Endothelial cell of umbilical vein (primary cell): ENCODE measurements around the gene LRRD1. TPM values are rescaled to one million over a fixed set of nuclear protein-coding genes. Genes with fewer than 3 reads are reported as not detected.
A peak's percentile ranks its signal among the peaks of the same experiment; 100 is the strongest.

Source experiments
- BruUV-seq: library from RNA; stranded (reverse); fragments of 400-500 nt; replicated peaks from 2 replicates; lab custom pipeline; 2021; lab: Mats Ljungman, UMichigan
- CTCF ChIA-PET: fragments of 300-600, 350-600 bp; sonication (Branson Sonifier 250); formaldehyde crosslinking; loops from one replicate; lab custom pipeline; 2021; ENCODE audit warnings: antibody characterized with exemption, inconsistent platforms; lab: Charles Lee
- POLR2A ChIA-PET: fragments of 300-600, 350-600 bp; sonication (Branson Sonifier 250); formaldehyde crosslinking; loops from one replicate; lab custom pipeline; 2021; ENCODE audit warnings: antibody characterized with exemption, inconsistent platforms; lab: Charles Lee
- DNase-seq: peaks from one replicate; pipeline ENCODE4 v3.0.0-alpha.2; 2011; ENCODE audit warnings: low read depth, low spot score
- FAIRE-seq: peaks from 2 replicates; lab custom pipeline; 2011; peaks lifted over from hg19 to GRCh38; lab: Jason Lieb, UNC
- H2AFZ ChIP-seq: 2 replicates; pipeline ENCODE4 v1.6.0; 2012; ENCODE audit warnings: low read depth, low read length, control low read depth, inconsistent platforms
- H3K27ac ChIP-seq: 2 replicates; pipeline ENCODE4 v1.5.1; 2011; ENCODE audit warnings: low read depth, mild to moderate bottlenecking, control low read depth, low read length, moderate library complexity; ENCODE audit not compliant: insufficient read depth
- H3K27me3 ChIP-seq, 2 experiments: 2 replicates each; pipeline versions ENCODE4 v1.6.0 to v1.6.1; 2011; ENCODE audit warnings: low read length in 2 of 2, mixed read lengths in 1 of 2; ENCODE audit not compliant: control insufficient read depth in 2 of 2, insufficient read depth in 2 of 2
- H3K36me3 ChIP-seq, 2 experiments: 2 replicates in 1 of 2; 3 replicates in 1 of 2; pipeline ENCODE4 v1.5.1; 2011; ENCODE audit warnings: low read length in 2 of 2, mild to moderate bottlenecking in 1 of 2, moderate library complexity in 1 of 2; ENCODE audit not compliant: control insufficient read depth in 2 of 2, insufficient read depth in 2 of 2; ENCODE audit errors: extremely low read depth in 1 of 2
- H3K4me1 ChIP-seq: 3 replicates; pipeline ENCODE4 v1.5.1; 2011; ENCODE audit warnings: mild to moderate bottlenecking, low read length; ENCODE audit not compliant: control insufficient read depth, insufficient read depth; ENCODE audit errors: extremely low read depth
- H3K4me2 ChIP-seq: 2 replicates; pipeline ENCODE4 v1.6.1; 2011; ENCODE audit warnings: low read length, control low read depth, mixed read lengths; ENCODE audit not compliant: insufficient read depth
- H3K4me3 ChIP-seq, 3 experiments: fragments of 200-600 bp in 1 of 3; sonication (generic), shearing (Covaris generic) in 1 of 3; replicated peaks in 1 of 3; 2 replicates each; pipeline ENCODE4 v1.5.1; 2011 to 2016; ENCODE audit warnings: control low read depth in 3 of 3, low read length in 3 of 3, mild to moderate bottlenecking in 2 of 3, inconsistent platforms in 1 of 3, low read depth in 1 of 3, moderate library complexity in 1 of 3; ENCODE audit not compliant: insufficient read depth in 1 of 3
- H3K79me2 ChIP-seq: 2 replicates; pipeline ENCODE4 v1.6.0; 2012; ENCODE audit warnings: low read length, inconsistent platforms; ENCODE audit not compliant: control insufficient read depth, insufficient read depth
- H3K9ac ChIP-seq: replicated peaks from 2 replicates; pipeline ENCODE3; 2011; ENCODE audit warnings: low read length, control low read depth; ENCODE audit not compliant: insufficient read depth; ENCODE audit errors: extremely low read depth
- H3K9me1 ChIP-seq: replicated peaks from 3 replicates; pipeline ENCODE4 v1.6.0; 2011; ENCODE audit warnings: mild to moderate bottlenecking, low read length; ENCODE audit not compliant: control insufficient read depth, insufficient read depth; ENCODE audit errors: extremely low read depth
- H3K9me3 ChIP-seq: replicated peaks from 2 replicates; pipeline ENCODE4 v1.5.1; 2012; ENCODE audit warnings: low read length, inconsistent platforms; ENCODE audit not compliant: control insufficient read depth, insufficient read depth
- H4K20me1 ChIP-seq: replicated peaks from 2 replicates; pipeline ENCODE3; 2011; ENCODE audit warnings: mild to moderate bottlenecking, low read length; ENCODE audit not compliant: control insufficient read depth, insufficient read depth; ENCODE audit errors: extremely low read depth
- CTCF ChIP-seq, 2 donors: IDR thresholded peaks; 1 replicate in 1 of 2; 2 replicates in 1 of 2; pipeline ENCODE4 v1.5.1; 2011; ENCODE audit warnings: low read length in 2 of 2, mild to moderate bottlenecking in 2 of 2, moderate library complexity in 2 of 2, control low read depth in 1 of 2, inconsistent platforms in 1 of 2, low read depth in 1 of 2; ENCODE audit not compliant: insufficient read depth in 1 of 2; ENCODE audit errors: extremely low read depth in 1 of 2
- EZH2 ChIP-seq: IDR thresholded peaks from 2 replicates; pipeline ENCODE4 v1.6.1; 2012; ENCODE audit warnings: borderline replicate concordance, low read depth, mild to moderate bottlenecking, moderate library complexity, low read length, inconsistent platforms; ENCODE audit not compliant: severe bottlenecking
- GATA2 ChIP-seq: IDR thresholded peaks from 2 replicates; pipeline ENCODE4 v1.7.0; 2011; ENCODE audit warnings: low read depth, mild to moderate bottlenecking, moderate library complexity, mixed read lengths, low read length; ENCODE audit not compliant: insufficient read length, insufficient read depth
- MAX ChIP-seq: IDR thresholded peaks from 2 replicates; pipeline ENCODE4 v1.6.1; 2011; ENCODE audit not compliant: insufficient read depth, insufficient read length
- POLR2A ChIP-seq: IDR thresholded peaks from 2 replicates; pipeline ENCODE4 v1.6.1; 2012; ENCODE audit warnings: low read depth, mild to moderate bottlenecking, control low read depth, low read length
- POLR2AphosphoS5 ChIP-seq: IDR thresholded peaks from 2 replicates; pipeline ENCODE4 v1.6.1; 2012; ENCODE audit warnings: low read depth, mild to moderate bottlenecking, control low read depth, low read length, moderate library complexity; ENCODE audit not compliant: insufficient read depth
- dilution Hi-C: fragments of 300-500 bp; cut with MboI; formaldehyde crosslinking; loops from one replicate; pipeline ENCODE4 v1.15.0; 2019; ENCODE audit warnings: low sequenced_read_pairs; ENCODE audit not compliant: extremely low pct_ligation_motif_present
- intact Hi-C: fragments of 100-400 bp; cut with micrococcal nuclease; formaldehyde crosslinking; loops from one replicate; pipeline ENCODE4 v1.10.0; 2022
- polyA plus RNA-seq, 4 experiments: library from polyadenylated mRNA; depleted of rRNA in 3 of 4; stranded (reverse) in 3 of 4; unstranded in 1 of 4; fragments of >200 nt; gene quantifications; 2 replicates each; pipeline versions ENCODE4 v1.2.1 to v1.2.3, GENCODE V29; 2011 to 2012; ENCODE audit warnings: missing spikeins in 1 of 4
- total RNA-seq: library from RNA; stranded (reverse); gene quantifications from 2 replicates; pipeline ENCODE4 v1.2.3, GENCODE V29; 2021

Gene LRRD1
- total and polyA plus RNA-seq, 2 donors (not counting 3 experiments of a cell fraction or from before 2014, with no cell fraction given): 0.03 to 0.46 TPM

- Histone ChIP-seq H3K27ac (no peak overlapping the region), H2AFZ (no peak overlapping the region), H3K4me1 (peaks cover 18% of the 10 kb centered on the region), H3K36me3 (peaks cover 0 to 21% of the 10 kb centered on the region in 2 experiments), H3K9me1 (peaks cover 3% of the 10 kb centered on the region), H4K20me1 (no peaks in the 10 kb centered on the region), H3K9ac (no peak overlapping the region), H3K4me3 (no peak overlapping the region), H3K9me3 (no peaks in the 10 kb centered on the region), H3K79me2 (peaks cover 62% of the 10 kb centered on the region), H3K4me2 (peak overlapping the region; percentile 21), H3K27me3 (no peaks in the 10 kb centered on the region)
- no peak for DNase-seq
- no TSS peak for BruUV-seq
- dilution Hi-C loops: no loop called here
- CTCF ChIA-PET: interaction anchor here (0.6 kb wide), 1 partner anchor 316 kb away, joined by 3 read pairs; the partner anchor contains the start of gene GATAD1
- no peak for TF ChIP-seq MAX
- no peak for TF ChIP-seq CTCF (IDR thresholded peaks at IDR 0.05; ENCODE audit: extremely low read depth in 1 of 2, insufficient read depth in 1 of 2, low read depth in 1 of 2, low read length in 2 of 2)
- TF ChIP-seq EZH2: no peak
- TF ChIP-seq GATA2: no peak
- no peak for TF ChIP-seq POLR2A
- TF ChIP-seq POLR2AphosphoS5: no peak
- no peak for FAIRE-seq
- intact Hi-C loops: loop anchor here (10.0 kb wide), 1 partner anchor 114 kb away; the partner anchor contains the start of genes ANKIB1 and KRIT1
- POLR2A ChIA-PET: no interaction called here
These were observed 47.8 kb downstream of the LRRD1 start for GRCh38 chr7:92131093-92131492.
